Memory B cell (primary cell): ENCODE results near the gene CASZ1.

Source experiments
- ATAC-seq: fragments of 150-1000 bp; cut with Tn5 transposase; 2 replicates; pipeline ENCODE4 v1.10.0; 2021; ENCODE audit warnings: low read depth, mild to moderate bottlenecking, moderate library complexity
- DNase-seq, 2 donors: peaks; one replicate each; pipeline ENCODE4 v3.0.0; 2022; ENCODE audit warnings: low spot score in 2 of 2
- H3K27ac Mint-ChIP-seq: one replicate; pipeline ENCODE4 v1.8.0; 2022; ENCODE audit warnings: mild to moderate bottlenecking, moderate library complexity, mixed read lengths
- H3K27me3 Mint-ChIP-seq: one replicate; pipeline ENCODE4 v1.8.0; 2022; ENCODE audit warnings: mixed read lengths
- H3K36me3 Mint-ChIP-seq: one replicate; pipeline ENCODE4 v1.8.0; 2022; ENCODE audit warnings: mild to moderate bottlenecking, mixed read lengths
- H3K4me1 Mint-ChIP-seq: one replicate; pipeline ENCODE4 v1.8.0; 2022; ENCODE audit warnings: mixed read lengths
- H3K4me3 Mint-ChIP-seq: one replicate; pipeline ENCODE4 v1.8.0; 2022; ENCODE audit warnings: mild to moderate bottlenecking, moderate library complexity, mixed read lengths
- H3K9me3 Mint-ChIP-seq: one replicate; pipeline ENCODE4 v1.8.0; 2022; ENCODE audit warnings: mixed read lengths

CASZ1 gene

GRCh38 chr1:10779201-10779600 lies 17.2 kb downstream of the CASZ1 start:
- ATAC-seq (no peak), DNase-seq (no peak)
- Mint-ChIP-seq H3K27me3 (peaks cover 1% of the 10 kb centered on the region), H3K4me1 (no peaks in the 10 kb centered on the region), H3K9me3 (no peaks in the 10 kb centered on the region), H3K27ac (no peak overlapping the region), H3K4me3 (no peak overlapping the region), H3K36me3 (no peaks in the 10 kb centered on the region)

GRCh38 chr1:10778640-10779039 lies 17.8 kb downstream of the CASZ1 start:
- Mint-ChIP-seq H3K9me3 (no peaks in the 10 kb centered on the region), H3K27ac (no peak overlapping the region), H3K27me3 (no peaks in the 10 kb centered on the region), H3K4me1 (no peaks in the 10 kb centered on the region), H3K36me3 (no peaks in the 10 kb centered on the region), H3K4me3 (no peak overlapping the region)
- ATAC-seq: no peak
- DNase-seq: no peak

GRCh38 chr1:10777749-10778574 lies 18.5 kb downstream of the CASZ1 start:
- no peak for ATAC-seq
- H3K27ac Mint-ChIP-seq: no peak overlapping the region

GRCh38 chr1:10776190-10776905 lies 20.1 kb downstream of the CASZ1 start:
- no peak overlapping the region for H3K27ac Mint-ChIP-seq
- no peaks in the 10 kb centered on the region for H3K9me3 Mint-ChIP-seq
- H3K4me3 Mint-ChIP-seq: no peak overlapping the region
- H3K27me3 Mint-ChIP-seq: peaks cover 2% of the 10 kb centered on the region
- no peak for ATAC-seq
- H3K4me1 Mint-ChIP-seq: no peaks in the 10 kb centered on the region
- no peak for DNase-seq
- H3K36me3 Mint-ChIP-seq: no peaks in the 10 kb centered on the region

More at GRCh38 chr1:10777749-10778574, 18.5 kb downstream of the CASZ1 start:
- no peaks in the 10 kb centered on the region for H3K4me1 Mint-ChIP-seq
- no peaks in the 10 kb centered on the region for H3K27me3 Mint-ChIP-seq
- no peaks in the 10 kb centered on the region for H3K36me3 Mint-ChIP-seq
- no peak overlapping the region for H3K4me3 Mint-ChIP-seq
- no peaks in the 10 kb centered on the region for H3K9me3 Mint-ChIP-seq
- no peak for DNase-seq

GRCh38 chr1:10775763-10776162 lies 20.7 kb downstream of the CASZ1 start:
- H3K4me3 Mint-ChIP-seq: no peak overlapping the region
- no peaks in the 10 kb centered on the region for H3K36me3 Mint-ChIP-seq
- no peaks in the 10 kb centered on the region for H3K4me1 Mint-ChIP-seq
- DNase-seq: no peak
- no peak overlapping the region for H3K27ac Mint-ChIP-seq
- peaks cover 4% of the 10 kb centered on the region for H3K27me3 Mint-ChIP-seq
- H3K9me3 Mint-ChIP-seq: no peaks in the 10 kb centered on the region
- ATAC-seq: no peak

- H3K36me3 Mint-ChIP-seq: no peaks in the 10 kb centered on the region
- no peak for DNase-seq
- no peak overlapping the region for H3K4me3 Mint-ChIP-seq
- ATAC-seq: no peak
- H3K9me3 Mint-ChIP-seq: no peaks in the 10 kb centered on the region
- peaks cover 4% of the 10 kb centered on the region for H3K27me3 Mint-ChIP-seq
- H3K27ac Mint-ChIP-seq: no peak overlapping the region
- no peaks in the 10 kb centered on the region for H3K4me1 Mint-ChIP-seq
These were observed 21.7 kb downstream of the CASZ1 start for GRCh38 chr1:10774615-10775310.

- ATAC-seq (no peak), DNase-seq (no peak)
- Mint-ChIP-seq H3K27me3 (peaks cover 4% of the 10 kb centered on the region), H3K9me3 (no peaks in the 10 kb centered on the region), H3K4me3 (no peak overlapping the region), H3K36me3 (no peaks in the 10 kb centered on the region), H3K27ac (no peak overlapping the region), H3K4me1 (no peaks in the 10 kb centered on the region)
These were observed 22.4 kb downstream of the CASZ1 start for GRCh38 chr1:10773851-10774614.

GRCh38 chr1:10773376-10773775 lies 23.1 kb downstream of the CASZ1 start:
- ATAC-seq: no peak
- no peak for DNase-seq
- Mint-ChIP-seq H3K27ac (no peak overlapping the region), H3K27me3 (peaks cover 4% of the 10 kb centered on the region), H3K4me3 (no peak overlapping the region), H3K4me1 (no peaks in the 10 kb centered on the region), H3K9me3 (no peaks in the 10 kb centered on the region), H3K36me3 (no peaks in the 10 kb centered on the region)

- Mint-ChIP-seq H3K27me3 (peaks cover 4% of the 10 kb centered on the region), H3K4me3 (no peak overlapping the region), H3K36me3 (no peaks in the 10 kb centered on the region), H3K27ac (no peak overlapping the region), H3K4me1 (no peaks in the 10 kb centered on the region), H3K9me3 (no peaks in the 10 kb centered on the region)
- no peak for ATAC-seq
- no peak for DNase-seq
These were observed 23.7 kb downstream of the CASZ1 start for GRCh38 chr1:10772711-10773110.

GRCh38 chr1:10771789-10772188 lies 24.7 kb downstream of the CASZ1 start:
- H3K4me1 Mint-ChIP-seq: no peaks in the 10 kb centered on the region
- no peaks in the 10 kb centered on the region for H3K36me3 Mint-ChIP-seq
- H3K9me3 Mint-ChIP-seq: no peaks in the 10 kb centered on the region
- H3K4me3 Mint-ChIP-seq: no peak overlapping the region
- no peak for ATAC-seq
- no peak for DNase-seq
- H3K27me3 Mint-ChIP-seq: peaks cover 4% of the 10 kb centered on the region
- no peak overlapping the region for H3K27ac Mint-ChIP-seq

GRCh38 chr1:10768552-10768951 lies 27.9 kb downstream of the CASZ1 start:
- H3K4me3 Mint-ChIP-seq: no peak overlapping the region
- H3K27ac Mint-ChIP-seq: no peak overlapping the region
- no peaks in the 10 kb centered on the region for H3K36me3 Mint-ChIP-seq
- DNase-seq (no peak), ATAC-seq (no peak)
- no peaks in the 10 kb centered on the region for H3K4me1 Mint-ChIP-seq
- peaks cover 6% of the 10 kb centered on the region for H3K27me3 Mint-ChIP-seq
- H3K9me3 Mint-ChIP-seq: no peaks in the 10 kb centered on the region

- no peak overlapping the region for H3K4me3 Mint-ChIP-seq
- no peaks in the 10 kb centered on the region for H3K9me3 Mint-ChIP-seq
- H3K4me1 Mint-ChIP-seq: no peaks in the 10 kb centered on the region
- no peaks in the 10 kb centered on the region for H3K36me3 Mint-ChIP-seq
- ATAC-seq: no peak
- H3K27me3 Mint-ChIP-seq: peaks cover 7% of the 10 kb centered on the region
- no peak for DNase-seq
- no peak overlapping the region for H3K27ac Mint-ChIP-seq
These were observed 29.2 kb downstream of the CASZ1 start for GRCh38 chr1:10767282-10767681.

- H3K27me3 Mint-ChIP-seq: peaks cover 5% of the 10 kb centered on the region
- H3K4me1 Mint-ChIP-seq: peaks cover 3% of the 10 kb centered on the region
- no peaks in the 10 kb centered on the region for H3K9me3 Mint-ChIP-seq
- ATAC-seq (no peak), DNase-seq (no peak)
- no peaks in the 10 kb centered on the region for H3K36me3 Mint-ChIP-seq
- H3K4me3 Mint-ChIP-seq: no peak overlapping the region
- no peak overlapping the region for H3K27ac Mint-ChIP-seq
These were observed 30.5 kb downstream of the CASZ1 start for GRCh38 chr1:10765734-10766478.
